Neuron (in vitro differentiated cells): Measurements from ENCODE around the gene CYP8B1.
A peak's percentile ranks its signal among the peaks of the same experiment; 100 is the strongest.
"Not testable (repeated sequence)": the region's sequence is repeated elsewhere in the genome, so short reads cannot be mapped to it uniquely, and the experiment has no call there.

Experiments
- H2AFZ ChIP-seq: one replicate; pipeline ENCODE4 v1.6.1; 2013; ENCODE audit warnings: low read depth, mild to moderate bottlenecking, inconsistent platforms, low read length, moderate library complexity
- H3K27me3 ChIP-seq: one replicate; pipeline ENCODE4 v1.6.1; 2013; ENCODE audit warnings: low read length; ENCODE audit not compliant: insufficient read depth
- H3K36me3 ChIP-seq: one replicate; pipeline ENCODE4 v1.6.1; 2013; ENCODE audit warnings: low read length; ENCODE audit not compliant: insufficient read depth
- H3K4me1 ChIP-seq: one replicate; pipeline ENCODE4 v1.6.1; 2013; ENCODE audit warnings: low read length; ENCODE audit not compliant: insufficient read depth
- H3K4me3 ChIP-seq: 2 replicates; pipeline ENCODE4 v1.5.1; 2013; ENCODE audit warnings: mild to moderate bottlenecking, low read length, moderate library complexity
- H3K9me3 ChIP-seq: one replicate; pipeline ENCODE4 v1.6.1; 2013; ENCODE audit warnings: low read length

Gene CYP8B1

DNA sequence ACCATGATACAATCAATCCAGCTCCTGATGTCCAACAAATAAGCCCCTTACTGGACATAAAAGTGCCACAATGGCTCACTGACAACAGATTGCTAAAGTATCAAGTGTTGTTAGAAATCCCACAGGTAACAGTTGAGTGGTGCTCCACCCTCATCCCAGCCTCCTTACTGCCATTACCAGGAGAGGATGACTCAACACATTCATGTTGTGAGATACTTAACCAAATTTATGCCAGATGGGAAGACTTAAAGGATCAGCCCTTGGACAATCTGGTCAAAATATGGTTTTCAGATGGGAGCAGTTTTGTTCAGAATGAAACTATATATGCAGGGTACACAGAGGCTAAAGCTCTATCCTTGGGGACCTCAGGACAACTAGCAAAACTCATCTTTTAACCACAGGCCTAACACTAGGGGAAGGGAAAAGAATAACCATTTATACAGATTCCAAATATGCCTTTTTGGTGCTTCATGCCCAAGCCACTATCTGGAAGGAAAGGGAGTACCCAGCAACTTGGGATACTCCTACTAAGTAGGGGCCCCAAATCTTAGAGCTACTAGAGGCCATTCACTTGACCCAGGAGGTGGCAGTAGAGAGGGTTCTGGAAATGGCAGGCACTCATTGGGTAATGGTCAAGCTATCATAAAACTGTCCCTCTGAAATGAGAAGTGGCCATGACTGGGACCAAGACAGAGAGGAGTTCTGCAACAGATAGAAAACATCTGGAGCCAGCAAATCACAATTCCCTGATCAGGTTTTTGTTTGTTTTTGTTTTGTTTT is 23.4 kb upstream of the CYP8B1 start:
- no peaks in the 10 kb centered on the region for H3K27me3 ChIP-seq
- peaks cover 2% of the 10 kb centered on the region for H3K9me3 ChIP-seq
- no peak overlapping the region for H2AFZ ChIP-seq
- H3K36me3 ChIP-seq = no peaks in the 10 kb centered on the region
- no peak overlapping the region for H3K4me3 ChIP-seq
- no peaks in the 10 kb centered on the region for H3K4me1 ChIP-seq

DNA sequence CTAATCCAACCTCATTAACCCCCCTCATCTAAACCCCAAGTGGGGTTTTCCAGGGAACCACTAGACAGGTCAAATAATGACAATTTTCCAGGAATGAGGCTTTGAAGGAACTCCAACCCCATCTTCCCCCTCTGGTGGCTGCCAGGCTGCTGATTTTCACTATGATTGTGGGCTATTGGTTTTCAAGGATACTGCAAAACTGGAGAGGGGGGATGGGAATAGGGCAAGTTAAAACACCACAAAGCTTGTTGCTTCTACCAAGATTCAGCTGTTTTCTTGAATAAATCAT is 19.8 kb upstream of the CYP8B1 start:
- peaks cover 5% of the 10 kb centered on the region for H3K4me1 ChIP-seq
- no peak overlapping the region for H2AFZ ChIP-seq
- H3K9me3 ChIP-seq = peaks cover 2% of the 10 kb centered on the region
- no peaks in the 10 kb centered on the region for H3K27me3 ChIP-seq
- no peaks in the 10 kb centered on the region for H3K36me3 ChIP-seq
- no peak overlapping the region for H3K4me3 ChIP-seq

- Histone ChIP-seq H3K36me3 (no peaks in the 10 kb centered on the region), H3K27me3 (no peaks in the 10 kb centered on the region), H3K4me1 (peaks cover 5% of the 10 kb centered on the region), H3K4me3 (no peak overlapping the region), H2AFZ (no peak overlapping the region), H3K9me3 (peaks cover 1% of the 10 kb centered on the region)
Observed at GRCh38 chr3:42894698-42895579, 19.3 kb upstream of the CYP8B1 start.

GRCh38 chr3:42892807-42893206 is 17.1 kb upstream of the CYP8B1 start:
- Histone ChIP-seq H3K4me3 (no peak overlapping the region), H3K36me3 (no peaks in the 10 kb centered on the region), H3K4me1 (peaks cover 5% of the 10 kb centered on the region), H3K27me3 (no peaks in the 10 kb centered on the region), H3K9me3 (no peaks in the 10 kb centered on the region), H2AFZ (no peak overlapping the region)

- peaks cover 5% of the 10 kb centered on the region for H3K4me1 ChIP-seq
- no peak overlapping the region for H2AFZ ChIP-seq
- H3K9me3 ChIP-seq = no peaks in the 10 kb centered on the region
- no peak overlapping the region for H3K4me3 ChIP-seq
- peaks cover 2% of the 10 kb centered on the region for H3K27me3 ChIP-seq
- H3K36me3 ChIP-seq = no peaks in the 10 kb centered on the region
Observed at GRCh38 chr3:42892169-42892568, 16.5 kb upstream of the CYP8B1 start.

DNA sequence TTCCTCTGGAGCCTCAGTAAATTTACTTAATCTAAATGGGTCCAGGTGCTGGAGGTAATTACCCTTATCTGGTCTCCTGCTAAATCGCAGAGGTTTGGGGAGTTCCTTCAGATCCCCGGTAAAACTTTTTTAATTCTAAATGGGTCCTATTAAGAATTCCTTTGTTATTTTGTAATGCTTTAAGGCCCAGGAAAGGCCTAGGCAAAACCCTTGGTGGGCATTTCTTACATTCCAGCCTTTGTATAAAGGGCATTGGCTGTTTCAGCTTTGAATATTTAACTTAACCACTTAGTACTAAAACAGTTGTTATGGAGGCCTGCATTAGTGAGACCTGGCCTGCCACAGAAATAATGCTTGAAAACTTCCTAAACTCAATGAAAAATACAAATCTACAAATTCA is 15.4 kb upstream of the CYP8B1 start:
- Histone ChIP-seq H3K9me3 (no peaks in the 10 kb centered on the region), H2AFZ (no peak overlapping the region), H3K4me1 (peaks cover 5% of the 10 kb centered on the region), H3K27me3 (peaks cover 3% of the 10 kb centered on the region), H3K4me3 (no peak overlapping the region), H3K36me3 (no peaks in the 10 kb centered on the region)

DNA sequence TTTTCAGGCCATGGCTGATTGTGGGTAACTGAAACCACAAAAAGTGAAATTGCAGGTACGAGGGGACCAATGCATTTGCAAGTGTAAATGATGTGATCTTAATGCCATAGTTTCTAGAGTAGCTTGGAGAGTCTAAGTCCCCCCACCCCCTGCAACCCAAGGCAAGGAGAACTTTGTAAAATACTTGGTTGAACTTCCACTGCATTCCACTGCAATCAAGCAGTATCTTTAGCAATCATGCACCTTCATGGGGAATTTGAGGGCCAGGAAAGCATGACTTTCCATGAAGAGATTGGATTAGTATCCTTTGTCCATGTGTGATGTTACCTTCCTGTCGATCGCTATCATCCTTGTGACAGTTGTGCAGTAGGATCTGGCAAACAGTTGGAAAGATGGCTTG is 11.4 kb upstream of the CYP8B1 start:
- no peak overlapping the region for H3K4me3 ChIP-seq
- no peaks in the 10 kb centered on the region for H3K36me3 ChIP-seq
- H3K9me3 ChIP-seq = no peaks in the 10 kb centered on the region
- no peak overlapping the region for H2AFZ ChIP-seq
- peaks cover 11% of the 10 kb centered on the region for H3K27me3 ChIP-seq
- peaks cover 5% of the 10 kb centered on the region for H3K4me1 ChIP-seq

DNA sequence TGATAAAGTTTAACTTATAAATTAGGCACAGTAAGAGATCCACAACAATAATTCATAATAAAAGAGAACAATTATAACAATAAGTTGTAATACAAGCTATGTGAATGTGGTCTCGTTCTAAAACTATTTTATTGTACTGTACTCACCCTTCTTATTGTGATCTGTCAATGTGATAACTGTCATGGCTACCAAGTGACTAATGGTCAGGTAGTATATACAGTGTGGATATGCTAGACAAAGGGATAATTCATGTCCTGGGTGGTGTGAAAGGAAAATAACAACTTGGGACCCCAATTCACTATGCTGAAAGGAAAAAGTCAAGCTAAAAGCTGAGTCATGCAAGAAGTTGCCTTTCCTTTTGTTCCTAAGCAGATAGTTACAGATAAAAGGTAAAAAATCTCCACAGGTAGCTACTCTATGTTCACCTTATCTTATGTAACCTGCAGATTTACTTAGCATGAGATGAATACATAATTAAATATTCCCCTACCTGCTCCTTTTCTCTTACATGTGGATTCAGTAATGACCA is 10.7 kb upstream of the CYP8B1 start:
- no peak overlapping the region for H2AFZ ChIP-seq
- no peak overlapping the region for H3K4me3 ChIP-seq
- H3K9me3 ChIP-seq = no peaks in the 10 kb centered on the region
- peaks cover 3% of the 10 kb centered on the region for H3K4me1 ChIP-seq
- H3K27me3 ChIP-seq = peaks cover 11% of the 10 kb centered on the region
- no peaks in the 10 kb centered on the region for H3K36me3 ChIP-seq

DNA sequence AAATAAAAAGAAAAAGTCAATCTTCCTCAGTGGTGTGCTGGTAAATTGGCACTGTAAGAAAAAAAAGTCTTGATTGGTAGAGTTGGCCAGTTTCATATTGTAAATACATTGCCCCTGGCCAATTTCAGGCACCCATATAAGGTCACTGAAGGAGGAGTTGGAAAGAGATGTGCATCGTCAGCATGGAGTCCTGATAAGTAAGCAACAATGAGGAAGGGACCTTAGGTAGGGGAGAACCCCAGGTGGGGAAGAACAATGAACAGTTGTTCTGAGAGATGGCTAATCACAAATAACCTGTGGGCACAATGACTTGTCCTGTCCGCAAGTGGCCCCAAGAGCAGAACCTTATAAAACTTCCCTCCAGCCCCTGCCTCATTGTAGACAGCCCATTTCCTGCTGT is 8.6 kb upstream of the CYP8B1 start:
- H3K4me3 ChIP-seq = no peak overlapping the region
- H2AFZ ChIP-seq = no peak overlapping the region
- H3K27me3 ChIP-seq = peaks cover 14% of the 10 kb centered on the region

GRCh38 chr3:42883251-42883930 is 7.7 kb upstream of the CYP8B1 start:
- H3K36me3 ChIP-seq, H3K9me3 ChIP-seq, H3K4me1 ChIP-seq, H3K4me3 ChIP-seq, H2AFZ ChIP-seq: not testable (repeated sequence)
- H3K27me3 ChIP-seq = peaks cover 14% of the 10 kb centered on the region

More for the DNA sequence above, 8.6 kb upstream of the CYP8B1 start:
- no peaks in the 10 kb centered on the region for H3K9me3 ChIP-seq
- H3K4me1 ChIP-seq = no peaks in the 10 kb centered on the region
- H3K36me3 ChIP-seq = no peaks in the 10 kb centered on the region

GRCh38 chr3:42880601-42881451 is 5.1 kb upstream of the CYP8B1 start:
- Histone ChIP-seq H3K9me3 (no peaks in the 10 kb centered on the region), H3K4me1 (no peaks in the 10 kb centered on the region), H3K4me3 (peak overlapping the region; percentile 33), H3K27me3 (peaks cover 10% of the 10 kb centered on the region), H3K36me3 (no peaks in the 10 kb centered on the region), H2AFZ (peak overlapping the region; percentile 96)

DNA sequence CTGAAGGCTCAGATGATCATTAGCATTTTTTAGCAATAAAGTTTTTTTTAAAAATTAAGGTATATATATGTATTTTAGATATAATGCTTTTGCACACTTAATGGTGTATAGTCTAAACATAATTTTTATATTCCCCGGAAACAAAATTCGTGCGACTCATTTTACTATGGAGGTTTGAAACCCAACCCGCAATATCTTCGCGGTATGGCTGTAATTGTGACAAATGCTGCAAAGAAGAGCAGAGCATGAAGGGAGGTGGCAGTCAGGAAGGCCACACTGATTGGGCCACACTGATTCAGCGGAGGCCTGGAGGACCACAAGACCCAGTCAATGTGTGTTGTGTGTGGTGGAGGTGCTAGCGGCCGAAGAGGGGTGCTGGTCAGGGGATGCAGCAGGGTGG is 4.5 kb upstream of the CYP8B1 start:
- H3K27me3 ChIP-seq = peaks cover 9% of the 10 kb centered on the region
- H3K4me3 ChIP-seq = no peak overlapping the region
- no peaks in the 10 kb centered on the region for H3K9me3 ChIP-seq
- H3K4me1 ChIP-seq = no peaks in the 10 kb centered on the region
- H2AFZ ChIP-seq = peak overlapping the region; percentile 96
- no peaks in the 10 kb centered on the region for H3K36me3 ChIP-seq
